ENCODE results near the gene SLC38A2.

GRCh38 chr12:46409974-46410373 is 37.4 kb upstream of the SLC38A2 start:
- TF ChIP-seq KLF1 (tag by site-specific recombination; IDR thresholded peaks at IDR 0.05) (no peak), TCF7L2 (IDR thresholded peaks at IDR 0.05; ENCODE audit: borderline replicate concordance, low read depth, low read length) (no peak)
